SK-N-SH treated with all-trans-retinoic acid at 6 μM for 48 hours (cell line): ENCODE data around the gene SMPDL3B.

Experiments used
- ARNTL ChIP-seq: fragments of 450-650 bp; formaldehyde crosslinking; IDR thresholded peaks from 2 replicates; pipeline ENCODE4 v1.5.0; 2020; ENCODE audit warnings: low read depth, mild to moderate bottlenecking, moderate library complexity, borderline replicate concordance
- OSR1 ChIP-seq: fragments of 250-450 bp; sonication (Bioruptor Pico); IDR thresholded peaks from 2 replicates; pipeline ENCODE4 v1.8.0; 2022; ENCODE audit warnings: moderate library complexity, mild to moderate bottlenecking, inconsistent platforms
- PATZ1 ChIP-seq: fragments of 250-450 bp; sonication (Bioruptor Pico); IDR thresholded peaks from 2 replicates; pipeline ENCODE4 v1.8.0; 2020; ENCODE audit warnings: mild to moderate bottlenecking, moderate library complexity, borderline replicate concordance
- ZFP30 ChIP-seq: fragments of 450-650 bp; formaldehyde crosslinking; IDR thresholded peaks from 2 replicates; pipeline ENCODE4 v1.5.0; 2022; ENCODE audit warnings: mild to moderate bottlenecking, moderate library complexity

GRCh38 chr1:27968692-27969091, 33.9 kb downstream of the SMPDL3B start:
- TF ChIP-seq PATZ1 (CRISPR knock-in tag) (no peak), ZFP30 (CRISPR knock-in tag) (no peak), ARNTL (no peak), OSR1 (CRISPR knock-in tag) (no peak)
